Measurements from ENCODE around the gene BNC2.
"Not testable (repeated sequence)": the region's sequence is repeated elsewhere in the genome, so short reads cannot be mapped to it uniquely, and the experiment has no call there.

The BNC2 gene

GRCh38 chr9:16870596-16871335 lies at the start of gene BNC2:
TSS of gene BNC2 (minus strand) at chr9:16870670. CDS start at chr9:16870648, 22 bp downstream.
- DNase-seq (no peak), ATAC-seq (peak; percentile 29)
- Mint-ChIP-seq H3K27ac (peak within 1 kb of the TSS in 1 of 2 donors; percentile 76), H3K9me3 (peaks cover 0 to 3% of the 10 kb centered on the region in 2 donors), H3K4me1 (peaks cover 12% of the 10 kb centered on the region), H3K27me3 (peaks cover 63% of the 10 kb centered on the region), H3K4me3 (peak within 1 kb of the TSS; percentile 84 to 85)

- H3K27me3 Mint-ChIP-seq = no peaks in the 10 kb centered on the region
- no peaks in the 10 kb centered on the region for H3K4me1 Mint-ChIP-seq
- no peak overlapping the region for H3K4me3 Mint-ChIP-seq
- ATAC-seq = no peak
- no peak for DNase-seq
- no peak overlapping the region for H3K27ac Mint-ChIP-seq
- peaks cover 4 to 11% of the 10 kb centered on the region in 2 donors for H3K9me3 Mint-ChIP-seq
These were observed 48.5 kb upstream of the BNC2 start for GRCh38 chr9:16918920-16919319.

GRCh38 chr9:16915126-16915831 lies 44.8 kb upstream of the BNC2 start:
- Mint-ChIP-seq H3K27me3 (no peaks in the 10 kb centered on the region), H3K27ac (no peak overlapping the region), H3K4me1 (no peaks in the 10 kb centered on the region), H3K4me3 (no peak overlapping the region), H3K9me3 (peaks cover 4 to 11% of the 10 kb centered on the region in 2 donors)
- no peak for ATAC-seq
- no peak for DNase-seq

- ATAC-seq (no peak), DNase-seq (no peak)
These were observed 41.7 kb upstream of the BNC2 start for GRCh38 chr9:16912197-16912596.

GRCh38 chr9:16908206-16908605 lies 37.7 kb upstream of the BNC2 start:
- not testable (repeated sequence) for H3K4me3 Mint-ChIP-seq, H3K9me3 Mint-ChIP-seq, H3K27me3 Mint-ChIP-seq, DNase-seq, H3K27ac Mint-ChIP-seq, ATAC-seq, H3K4me1 Mint-ChIP-seq

More at GRCh38 chr9:16912197-16912596, 41.7 kb upstream of the BNC2 start:
- Mint-ChIP-seq H3K27ac (no peak overlapping the region), H3K27me3 (no peaks in the 10 kb centered on the region), H3K4me1 (no peaks in the 10 kb centered on the region), H3K9me3 (peaks cover 0 to 11% of the 10 kb centered on the region in 2 donors), H3K4me3 (no peak overlapping the region)

GRCh38 chr9:16904655-16905054 lies 34.2 kb upstream of the BNC2 start:
- Mint-ChIP-seq H3K27me3 (no peaks in the 10 kb centered on the region), H3K9me3 (no peaks in the 10 kb centered on the region), H3K4me1 (no peaks in the 10 kb centered on the region), H3K4me3 (no peak overlapping the region), H3K27ac (no peak overlapping the region)
- ATAC-seq (no peak), DNase-seq (no peak)

GRCh38 chr9:16901590-16901989 lies 31.1 kb upstream of the BNC2 start:
- Mint-ChIP-seq H3K4me1 (no peaks in the 10 kb centered on the region), H3K27ac (no peak overlapping the region), H3K9me3 (peaks cover 0 to 7% of the 10 kb centered on the region in 2 donors), H3K4me3 (no peak overlapping the region), H3K27me3 (no peaks in the 10 kb centered on the region)
- DNase-seq (no peak), ATAC-seq (no peak)

GRCh38 chr9:16899606-16900005 lies 29.1 kb upstream of the BNC2 start:
- Mint-ChIP-seq H3K27me3 (no peaks in the 10 kb centered on the region), H3K4me3 (no peak overlapping the region), H3K27ac (no peak overlapping the region), H3K4me1 (no peaks in the 10 kb centered on the region), H3K9me3 (peaks cover 0 to 7% of the 10 kb centered on the region in 2 donors)
- no peak for DNase-seq
- no peak for ATAC-seq

GRCh38 chr9:16898464-16898863 lies 28.0 kb upstream of the BNC2 start:
- Mint-ChIP-seq H3K4me3 (no peak overlapping the region), H3K27ac (no peak overlapping the region)

GRCh38 chr9:16888594-16888993 lies 18.1 kb upstream of the BNC2 start:
- no peaks in the 10 kb centered on the region for H3K27me3 Mint-ChIP-seq
- no peaks in the 10 kb centered on the region for H3K4me1 Mint-ChIP-seq
- DNase-seq = no peak
- H3K27ac Mint-ChIP-seq = no peak overlapping the region
- peaks cover 0 to 1% of the 10 kb centered on the region in 2 donors for H3K9me3 Mint-ChIP-seq
- no peak overlapping the region for H3K4me3 Mint-ChIP-seq
- no peak for ATAC-seq

More at GRCh38 chr9:16898464-16898863, 28.0 kb upstream of the BNC2 start:
- no peaks in the 10 kb centered on the region for H3K27me3 Mint-ChIP-seq
- no peak for ATAC-seq
- no peak for DNase-seq
- H3K9me3 Mint-ChIP-seq = peaks cover 0 to 7% of the 10 kb centered on the region in 2 donors
- H3K4me1 Mint-ChIP-seq = no peaks in the 10 kb centered on the region

GRCh38 chr9:16885931-16886330 lies 15.5 kb upstream of the BNC2 start:
- DNase-seq = no peak
- H3K9me3 Mint-ChIP-seq = peaks cover 12 to 13% of the 10 kb centered on the region in 2 donors
- H3K27me3 Mint-ChIP-seq = no peaks in the 10 kb centered on the region
- H3K4me3 Mint-ChIP-seq = no peak overlapping the region
- no peak for ATAC-seq
- H3K27ac Mint-ChIP-seq = peak overlapping the region in 1 of 2 donors; percentile 76
- no peaks in the 10 kb centered on the region for H3K4me1 Mint-ChIP-seq

GRCh38 chr9:16884952-16885513 lies 14.6 kb upstream of the BNC2 start:
- H3K9me3 Mint-ChIP-seq = peaks cover 13 to 17% of the 10 kb centered on the region in 2 donors
- no peaks in the 10 kb centered on the region for H3K4me1 Mint-ChIP-seq
- no peak overlapping the region for H3K4me3 Mint-ChIP-seq
- H3K27ac Mint-ChIP-seq = no peak overlapping the region
- DNase-seq (no peak), ATAC-seq (no peak)
- H3K27me3 Mint-ChIP-seq = no peaks in the 10 kb centered on the region

- Mint-ChIP-seq H3K27ac (no peak overlapping the region), H3K27me3 (no peaks in the 10 kb centered on the region), H3K9me3 (peaks cover 13 to 17% of the 10 kb centered on the region in 2 donors), H3K4me1 (no peaks in the 10 kb centered on the region), H3K4me3 (no peak overlapping the region)
- ATAC-seq (no peak), DNase-seq (no peak)
These were observed 13.9 kb upstream of the BNC2 start for GRCh38 chr9:16884373-16884772.

GRCh38 chr9:16883586-16883985 lies 13.1 kb upstream of the BNC2 start:
- H3K27ac Mint-ChIP-seq = no peak overlapping the region
- DNase-seq = no peak
- H3K4me1 Mint-ChIP-seq = no peaks in the 10 kb centered on the region
- no peak overlapping the region for H3K4me3 Mint-ChIP-seq
- ATAC-seq = no peak
- H3K27me3 Mint-ChIP-seq = no peaks in the 10 kb centered on the region
- H3K9me3 Mint-ChIP-seq = peaks cover 13 to 17% of the 10 kb centered on the region in 2 donors

- H3K27me3 Mint-ChIP-seq, DNase-seq, H3K4me1 Mint-ChIP-seq, H3K27ac Mint-ChIP-seq, ATAC-seq, H3K4me3 Mint-ChIP-seq: not testable (repeated sequence)
- peaks cover 13 to 17% of the 10 kb centered on the region in 2 donors for H3K9me3 Mint-ChIP-seq
These were observed 12.0 kb upstream of the BNC2 start for GRCh38 chr9:16882440-16882839.

- DNase-seq (no peak), ATAC-seq (no peak)
- Mint-ChIP-seq H3K27ac (no peak overlapping the region), H3K4me1 (no peaks in the 10 kb centered on the region), H3K4me3 (no peak overlapping the region), H3K9me3 (peaks cover 17 to 20% of the 10 kb centered on the region in 2 donors), H3K27me3 (peaks cover 2% of the 10 kb centered on the region)
These were observed 8.9 kb upstream of the BNC2 start for GRCh38 chr9:16879416-16879815.
